GM18951 (cell line): ENCODE data around the gene HAUS3.

Experiments
- POLR2A ChIP-seq: IDR thresholded peaks from 4 replicates; pipeline ENCODE4 v1.6.1; 2011; ENCODE audit warnings: mild to moderate bottlenecking; ENCODE audit not compliant: insufficient read length, insufficient read depth; ENCODE audit errors: extremely low read depth
- in situ Hi-C: fragments of 300-500 bp; cut with MboI; formaldehyde crosslinking; loops from one replicate; pipeline ENCODE4 v1.12.0; 2022; ENCODE audit warnings: low sequenced_read_pairs, mixed read lengths, inconsistent platforms; ENCODE audit not compliant: unreplicated experiment

The HAUS3 gene

DNA sequence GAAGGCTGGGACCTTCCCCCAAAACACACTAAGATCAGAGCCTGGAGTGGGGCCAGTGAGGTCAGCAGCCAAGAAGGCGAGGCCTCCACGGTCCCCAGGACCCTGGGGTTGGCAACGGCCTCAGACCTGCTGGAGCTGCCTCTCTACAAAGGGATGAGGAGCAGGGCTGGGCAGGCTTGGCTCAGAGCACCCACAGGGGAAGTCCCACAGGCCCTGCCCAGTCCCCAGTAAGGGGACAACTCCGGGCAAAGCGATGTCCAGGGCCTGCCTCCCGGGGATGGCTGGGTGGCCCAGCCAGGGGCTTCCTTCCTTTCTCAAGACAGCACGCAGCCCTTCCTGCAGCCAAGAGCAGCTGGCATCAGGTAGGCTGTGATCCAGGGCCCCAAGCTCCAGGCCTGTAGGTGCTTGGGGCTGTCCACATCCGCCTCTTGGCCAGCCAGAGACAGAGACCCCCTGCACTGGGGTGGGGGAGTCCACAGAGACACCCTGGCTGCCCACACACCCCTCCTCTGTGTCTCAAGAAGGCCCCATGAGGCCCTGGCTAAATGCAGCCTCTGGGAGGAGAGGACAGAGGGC, 14.3 kb upstream of the HAUS3 start:
- in situ Hi-C loops, result no loop called here
- TF ChIP-seq POLR2A, result no peak

DNA sequence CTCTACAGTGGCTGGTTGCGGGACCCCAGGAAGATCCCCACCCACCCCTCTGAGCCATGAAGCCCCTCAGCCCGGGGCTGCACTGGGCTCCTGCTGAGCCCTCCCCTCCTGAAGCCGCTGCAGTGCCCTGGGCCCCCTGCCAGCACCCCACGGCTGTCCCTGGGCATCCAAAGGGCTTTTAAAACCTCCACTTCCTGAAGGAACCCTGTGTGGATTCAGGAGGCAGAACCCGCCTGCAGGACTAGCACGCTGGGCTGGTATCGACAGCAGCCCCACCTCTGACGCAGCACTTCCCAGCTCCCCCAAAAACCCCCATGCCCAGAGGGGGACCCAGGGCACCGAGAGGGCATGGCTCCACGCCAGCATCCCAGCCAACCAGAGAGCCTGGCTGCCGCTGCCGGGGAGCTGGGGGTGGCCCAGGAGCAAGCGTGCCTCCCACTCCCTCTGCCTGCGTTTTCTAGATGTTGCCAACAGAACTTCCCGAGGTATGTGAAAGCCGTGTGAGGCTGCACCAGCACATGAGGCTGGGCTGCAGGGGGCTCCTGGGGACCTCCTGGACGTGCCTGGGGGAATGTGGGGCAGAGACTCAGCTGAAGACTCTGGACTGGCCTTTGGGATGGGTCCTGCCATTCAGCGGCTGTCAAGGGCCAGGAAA, 13.7 kb upstream of the HAUS3 start:
- TF ChIP-seq POLR2A, result no peak
- in situ Hi-C loops, result no loop called here

DNA sequence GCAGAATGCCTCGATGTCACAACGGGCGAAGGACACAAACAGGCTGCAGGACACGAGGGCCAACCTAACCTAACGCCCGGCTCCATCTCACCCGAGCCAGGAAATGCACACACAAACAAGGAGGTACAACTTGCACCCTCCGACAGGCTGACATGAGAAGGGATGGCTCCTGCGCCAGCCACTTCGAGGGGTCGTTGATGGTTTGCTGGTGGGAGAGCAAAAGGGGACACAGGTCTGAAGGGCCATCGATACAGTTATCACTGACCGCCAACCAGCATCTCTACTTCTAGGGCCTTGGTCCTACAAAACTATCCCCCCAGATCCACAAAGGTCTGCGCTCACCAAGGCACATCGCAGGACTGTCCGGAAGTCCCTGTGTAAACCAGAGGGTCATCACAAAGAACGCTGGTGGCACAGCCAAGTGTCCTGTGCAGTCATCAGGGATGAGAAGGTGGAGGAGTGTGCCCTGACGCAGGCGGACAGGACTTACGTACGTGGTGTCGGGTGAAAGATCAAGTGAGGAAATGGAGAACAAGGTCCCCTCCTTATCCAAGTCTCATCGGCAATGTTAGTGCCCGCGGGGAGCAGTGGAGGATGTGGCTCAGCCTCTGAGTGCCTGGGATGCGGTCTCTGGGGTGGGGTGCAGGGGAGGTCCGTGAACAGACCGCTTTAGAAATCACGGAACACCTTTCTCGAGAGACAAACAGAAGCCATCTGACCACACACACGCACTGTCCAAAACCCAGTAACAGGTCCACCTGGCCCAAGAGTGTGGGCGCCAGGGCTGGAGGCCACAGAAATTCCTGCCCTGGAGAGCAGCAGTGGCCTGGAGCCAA, 13.0 kb upstream of the HAUS3 start:
- TF ChIP-seq POLR2A, result no peak
- in situ Hi-C loops, result no loop called here

DNA sequence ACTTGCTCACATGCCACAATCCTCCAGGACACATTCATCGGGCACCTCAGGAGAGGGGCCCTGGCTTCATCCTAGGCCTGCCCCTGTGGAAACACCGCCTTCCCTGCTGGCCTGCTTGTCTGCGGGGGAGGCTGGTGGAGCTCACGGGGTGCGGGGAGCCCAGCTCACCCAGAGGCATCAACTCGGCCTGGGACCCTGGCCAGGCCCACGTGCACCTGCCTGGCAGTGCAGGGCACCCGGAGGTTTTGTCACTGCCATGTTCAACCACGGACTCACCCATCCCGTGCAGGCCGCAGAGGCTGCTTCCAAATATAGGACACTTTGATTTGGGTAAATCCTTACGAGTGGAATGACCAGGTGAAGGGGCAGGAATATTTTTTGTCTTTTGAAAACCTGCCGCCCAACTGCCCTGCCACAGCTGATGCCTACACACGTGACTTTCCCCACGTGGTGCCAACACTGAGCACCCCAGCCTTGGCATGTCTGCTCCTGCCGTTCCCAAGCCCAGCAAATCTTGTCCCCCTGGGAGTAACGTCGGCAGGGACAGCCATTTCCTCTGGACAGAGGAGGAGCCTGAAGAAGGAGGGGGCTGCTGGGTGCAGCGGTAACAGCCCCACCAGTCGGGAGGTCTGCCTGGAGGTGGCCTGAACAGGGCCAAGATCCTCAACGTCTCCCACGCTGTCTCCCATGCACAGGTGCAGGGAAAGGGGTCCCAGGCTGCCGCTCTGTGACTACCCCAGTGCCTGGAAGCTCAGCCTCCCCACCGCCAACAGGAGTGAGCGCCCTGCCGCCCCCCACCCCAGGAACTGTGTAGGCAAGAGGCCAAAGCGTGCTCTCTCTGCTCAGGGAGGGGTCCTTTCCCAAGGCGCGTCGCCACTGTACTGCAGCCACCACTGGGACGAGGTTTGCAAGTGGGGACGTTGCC, 11.5 kb upstream of the HAUS3 start:
- in situ Hi-C loops, result no loop called here
- no peak for TF ChIP-seq POLR2A

DNA sequence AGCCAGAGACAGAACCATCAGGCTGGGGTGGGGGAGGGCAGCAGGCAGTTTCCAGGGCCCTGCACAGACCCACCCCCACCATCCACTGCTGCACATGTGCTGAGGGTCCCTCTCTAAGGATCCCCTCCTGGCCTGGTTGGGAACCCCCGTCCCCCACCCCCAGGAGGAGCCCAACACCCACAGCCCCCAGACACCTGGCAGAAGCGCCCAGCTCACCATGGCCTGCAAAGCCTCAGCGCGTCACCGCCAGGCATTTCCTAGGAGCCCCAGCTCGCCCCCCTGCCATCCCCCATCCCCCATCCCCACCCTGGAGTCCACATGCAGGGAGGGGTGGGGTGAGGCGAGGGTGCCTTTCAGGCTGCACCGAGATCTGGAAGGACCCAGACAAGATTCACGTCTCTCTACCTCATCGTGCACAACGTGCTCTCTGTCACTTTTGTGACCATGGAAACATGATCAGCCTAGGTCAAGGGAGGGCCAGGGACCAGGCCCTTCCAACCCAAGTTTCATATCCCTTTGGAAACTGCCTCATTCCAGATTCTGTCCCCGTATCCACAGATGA, 10.7 kb upstream of the HAUS3 start:
- in situ Hi-C loops, result no loop called here
- TF ChIP-seq POLR2A, result no peak

DNA sequence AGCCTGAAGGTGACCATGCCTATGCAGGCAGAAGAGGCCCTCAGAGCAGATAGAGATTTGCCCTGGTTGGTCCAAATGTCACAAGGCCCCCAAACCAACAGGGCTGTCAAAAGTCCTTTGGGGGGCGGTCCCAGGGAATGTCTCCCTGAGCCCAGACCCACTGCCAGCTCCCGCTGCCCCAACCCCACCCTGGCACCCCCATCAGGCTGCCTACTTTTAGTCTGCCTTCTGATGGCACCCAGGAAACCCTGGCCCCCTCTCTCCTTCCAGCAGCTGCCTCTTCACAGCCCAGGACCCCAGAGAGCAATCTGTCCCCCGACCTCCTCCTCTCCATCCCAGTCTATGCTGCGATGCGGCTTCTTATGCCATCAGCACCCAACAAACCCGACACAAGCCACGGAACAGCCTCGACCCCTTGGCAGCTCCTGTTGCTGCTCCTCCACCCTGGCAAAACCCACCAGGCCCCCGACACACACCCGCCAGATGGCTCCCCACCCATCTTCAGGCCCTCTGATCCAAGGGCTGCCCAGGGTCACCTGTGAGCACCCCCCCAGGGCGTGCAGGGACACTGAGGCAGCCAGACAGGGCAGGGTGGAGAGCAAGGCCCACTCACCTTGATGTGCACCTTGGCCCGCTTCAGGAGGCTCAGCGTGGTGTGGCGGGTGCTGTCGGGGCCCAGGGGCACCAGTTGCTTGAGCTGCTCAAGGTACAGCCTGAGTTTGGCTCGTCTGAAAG, 10.0 kb upstream of the HAUS3 start:
- no peak for TF ChIP-seq POLR2A
- in situ Hi-C loops, result no loop called here

DNA sequence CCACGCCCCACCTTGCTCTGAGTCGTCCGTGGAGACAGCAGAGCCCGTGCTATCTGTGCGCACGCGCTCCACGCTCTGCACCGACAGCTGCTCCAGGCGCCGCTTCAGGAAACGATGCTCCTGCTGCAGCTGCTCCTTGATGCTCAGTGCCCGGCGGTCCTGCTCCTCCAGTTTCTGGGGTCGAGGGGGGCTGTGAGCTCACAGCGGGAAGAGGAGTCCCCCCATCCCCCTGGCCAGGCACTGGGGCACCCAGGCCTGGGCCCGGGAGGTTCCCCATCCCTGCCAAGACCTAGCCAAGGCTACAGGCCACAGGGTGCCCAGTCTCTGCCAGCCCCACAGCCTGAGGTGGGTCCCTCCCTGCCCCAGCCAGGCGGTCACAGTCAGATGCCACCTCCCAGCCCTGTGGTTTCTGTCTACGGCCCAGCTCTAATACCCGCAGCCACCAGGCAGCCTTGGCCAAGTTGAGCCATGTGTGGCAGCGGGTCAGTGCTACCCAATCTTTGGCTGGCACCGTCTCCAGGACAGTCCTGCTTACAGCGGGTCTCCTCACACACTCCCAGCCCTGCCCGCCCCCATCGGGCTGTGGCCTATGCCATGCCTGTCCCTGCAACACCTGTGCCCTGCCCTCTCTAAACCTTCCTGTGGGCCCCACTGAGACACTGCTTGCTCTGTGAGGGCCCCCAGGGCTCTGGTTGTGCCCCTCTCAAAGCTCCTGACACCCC, 9.3 kb upstream of the HAUS3 start:
- no peak for TF ChIP-seq POLR2A
- in situ Hi-C loops, result no loop called here

DNA sequence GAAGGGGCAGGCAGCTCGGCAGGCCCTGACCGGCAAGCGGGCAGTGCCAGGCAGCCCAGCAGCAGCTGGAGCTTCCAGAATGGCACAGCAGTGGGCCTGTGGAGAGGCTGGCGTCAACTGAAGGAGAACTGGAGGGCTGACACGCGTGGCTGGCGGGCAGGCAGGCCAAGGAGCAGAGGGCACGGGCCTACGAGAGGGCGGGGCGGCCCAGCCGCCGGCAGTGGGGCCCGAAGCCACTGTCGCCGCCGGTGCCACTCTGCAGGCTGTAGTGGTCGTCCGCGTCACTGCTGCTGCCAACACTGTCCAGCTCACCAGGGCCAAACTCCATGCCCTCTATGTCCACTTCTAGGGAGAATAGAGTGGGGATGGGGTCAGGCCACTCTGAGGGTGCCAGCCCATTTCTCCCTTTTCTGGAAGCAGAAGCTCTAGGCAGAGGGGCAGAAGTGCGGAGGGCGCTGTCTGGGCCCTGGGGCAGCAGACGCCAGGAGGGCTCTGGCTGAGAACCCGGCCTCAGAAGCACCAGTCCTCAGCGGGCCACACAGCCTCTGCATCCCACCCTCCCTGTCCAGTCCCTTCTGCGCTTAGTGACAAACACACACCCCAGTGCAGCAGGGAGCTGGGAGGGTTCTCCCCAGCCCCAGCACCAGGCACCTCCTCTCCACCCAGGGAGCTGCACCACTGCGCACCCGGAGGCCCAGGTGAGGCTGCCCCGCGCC, 8.6 kb upstream of the HAUS3 start:
- in situ Hi-C loops, result no loop called here
- TF ChIP-seq POLR2A, result no peak

DNA sequence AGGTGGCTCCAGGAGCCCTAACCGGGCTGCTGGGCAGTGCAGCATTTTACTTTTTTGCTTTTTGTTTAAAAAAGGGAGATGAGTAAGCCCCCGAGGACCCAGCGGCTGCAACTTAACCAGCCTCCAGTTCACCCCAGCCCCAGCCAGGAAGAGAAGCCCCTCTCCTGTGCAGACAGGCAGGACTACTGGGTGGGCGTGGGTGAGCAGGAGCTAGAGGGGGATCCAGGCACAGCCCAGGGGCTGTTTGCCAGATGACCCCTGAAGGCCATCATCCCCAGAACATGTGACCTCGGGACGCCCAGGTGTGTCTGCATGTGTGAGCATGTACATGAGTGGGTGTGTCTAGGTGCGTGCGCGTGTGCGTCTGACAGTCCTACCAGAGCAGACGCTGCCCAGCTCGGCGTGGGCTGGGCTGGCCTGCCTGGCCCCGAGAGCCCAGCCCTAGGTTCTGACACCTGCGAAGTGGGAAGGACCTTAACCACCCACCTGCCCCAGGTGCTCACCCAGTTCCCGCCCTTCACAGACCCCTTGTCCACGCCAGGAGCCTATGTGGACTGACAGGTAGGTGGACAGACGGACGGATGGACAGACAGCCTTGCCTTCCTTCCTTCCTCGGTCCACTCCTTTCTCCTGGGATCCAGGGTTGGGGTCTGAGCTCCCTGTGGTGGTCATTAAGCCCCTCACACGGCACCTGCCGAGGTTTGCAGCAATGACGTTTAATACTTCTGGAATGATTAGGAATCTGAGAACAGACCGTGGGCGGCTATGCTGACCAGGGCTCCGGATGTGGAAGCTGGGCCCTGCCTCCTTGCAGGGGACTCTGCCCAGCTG, 7.8 kb upstream of the HAUS3 start:
- in situ Hi-C loops, result no loop called here
- TF ChIP-seq POLR2A, result no peak

DNA sequence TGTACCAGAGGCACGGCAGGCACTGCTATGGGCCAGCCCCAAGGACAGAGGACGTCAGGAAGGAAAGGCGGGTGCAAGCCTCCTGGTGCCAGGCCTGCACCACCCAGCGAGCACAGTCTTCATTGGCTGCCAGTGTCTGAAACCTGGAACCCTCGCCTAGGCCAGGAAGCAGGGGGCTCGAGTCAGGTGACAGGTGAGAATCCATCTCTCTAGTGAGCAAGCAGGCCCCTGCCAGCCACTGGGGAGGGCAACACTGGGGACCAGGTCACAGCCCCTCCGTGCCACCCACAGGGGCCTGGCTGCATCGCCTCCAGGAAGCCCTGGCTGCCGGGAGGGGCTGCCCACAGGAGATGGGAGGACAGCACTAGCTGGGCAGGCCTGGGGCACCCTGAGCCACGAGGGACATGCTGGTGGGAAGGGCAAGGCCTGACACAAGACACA, 6.9 kb upstream of the HAUS3 start:
- no peak for TF ChIP-seq POLR2A
- in situ Hi-C loops, result no loop called here
